AG04450 (cell line): ENCODE data around the gene GRAP. TPM values are rescaled to one million over a fixed set of nuclear protein-coding genes. Genes with fewer than 3 reads are reported as not detected.

Source experiments
- CTCF ChIA-PET: fragments of 300-600, 350-600 bp; formaldehyde crosslinking; extraction: SDS; loops from one replicate; lab custom pipeline; 2022; ENCODE audit warnings: antibody characterized with exemption, inconsistent platforms; lab: Charles Lee
- POLR2A ChIA-PET: fragments of 350-600 bp; formaldehyde crosslinking; extraction: SDS; loops from one replicate; lab custom pipeline; 2021; ENCODE audit warnings: antibody characterized with exemption, inconsistent platforms; lab: Yijun Ruan, JAX
- DNase-seq: peaks from one replicate; pipeline ENCODE4 v3.0.0-alpha.2; 2011; ENCODE audit warnings: low read depth, low spot score
- H3K27ac ChIP-seq: one replicate; pipeline ENCODE4 v1.5.1; 2012; ENCODE audit warnings: low read depth, low read length, control low read depth
- H3K27me3 ChIP-seq: one replicate; pipeline ENCODE4 v1.6.0; 2012; ENCODE audit warnings: low read length; ENCODE audit not compliant: control insufficient read depth, insufficient read depth
- H3K4me3 ChIP-seq: 2 replicates; pipeline ENCODE4 v1.5.1; 2011; ENCODE audit warnings: mild to moderate bottlenecking, low read depth, low read length, control low read depth
- H3K9me3 ChIP-seq: 2 replicates; pipeline ENCODE4 v1.5.1; 2012; ENCODE audit warnings: low read length; ENCODE audit not compliant: control insufficient read depth, insufficient read depth
- CTCF ChIP-seq: IDR thresholded peaks from 2 replicates; pipeline ENCODE4 v1.5.1; 2011; ENCODE audit warnings: low read depth, low read length, control low read depth, inconsistent platforms
- polyA plus RNA-seq: library from polyadenylated mRNA; depleted of rRNA; stranded (reverse); fragments of >200 nt; gene quantifications from 2 replicates; pipeline ENCODE4 v1.2.3, GENCODE V29; 2011

GRAP gene
- polyA plus RNA-seq, 1 experiment: 0.15 TPM

GRCh38 chr17:19017804-19018599, 28.8 kb downstream of the GRAP start:
- no peak for DNase-seq
- no peak for TF ChIP-seq CTCF
- H3K27ac ChIP-seq: no peak overlapping the region
- CTCF ChIA-PET: no interaction called here
- POLR2A ChIA-PET: no interaction called here
- H3K27me3 ChIP-seq: no peaks in the 10 kb centered on the region
- H3K4me3 ChIP-seq: no peak overlapping the region
- H3K9me3 ChIP-seq: no peaks in the 10 kb centered on the region; the same call in 1 of the 2 replicates

- no peak for TF ChIP-seq CTCF
- Histone ChIP-seq H3K9me3 (no peaks in the 10 kb centered on the region; the same call in 1 of the 2 replicates), H3K27ac (no peak overlapping the region), H3K27me3 (no peaks in the 10 kb centered on the region), H3K4me3 (no peak overlapping the region)
- no peak for DNase-seq
- POLR2A ChIA-PET: no interaction called here
- CTCF ChIA-PET: no interaction called here
Measured at GRCh38 chr17:19017401-19017800, 29.4 kb downstream of the GRAP start.

- H3K27me3 ChIP-seq: no peaks in the 10 kb centered on the region
- no peak for TF ChIP-seq CTCF
- no peak overlapping the region for H3K4me3 ChIP-seq
- no peaks in the 10 kb centered on the region; the same call in 1 of the 2 replicates for H3K9me3 ChIP-seq
- no peak overlapping the region for H3K27ac ChIP-seq
- CTCF ChIA-PET: no interaction called here
- DNase-seq: no peak
- POLR2A ChIA-PET: no interaction called here
Measured at GRCh38 chr17:19016881-19017280, 29.9 kb downstream of the GRAP start.

- CTCF ChIA-PET: no interaction called here
Measured at GRCh38 chr17:19016297-19016696, 30.5 kb downstream of the GRAP start.

More at GRCh38 chr17:19016297-19016696, 30.5 kb downstream of the GRAP start:
- Histone ChIP-seq H3K4me3 (no peak overlapping the region), H3K27me3 (no peaks in the 10 kb centered on the region), H3K27ac (no peak overlapping the region), H3K9me3 (no peaks in the 10 kb centered on the region; the same call in 1 of the 2 replicates)
- POLR2A ChIA-PET: no interaction called here
- DNase-seq: no peak
- no peak for TF ChIP-seq CTCF
